Fibroblast of skin of right biceps (primary cell): ENCODE measurements around the gene CTSO.

ENCODE experiments used
- DNase-seq: peaks from one replicate; pipeline ENCODE4 v3.0.0-alpha.2; 2013

The CTSO gene

GRCh38 chr4:155953151-155954117, at the start of gene CTSO:
TSS of gene CTSO (minus strand) at chr4:155953866. CDS start at chr4:155953847, 19 bp downstream.
- peak; percentile 86 for DNase-seq

GRCh38 chr4:156000491-156000890, 46.8 kb upstream of the CTSO start:
- DNase-seq, result no peak

- no peak for DNase-seq
Measured at GRCh38 chr4:155999725-156000124, 46.1 kb upstream of the CTSO start.

GRCh38 chr4:155995069-155995468, 41.4 kb upstream of the CTSO start:
- no peak for DNase-seq

- no peak for DNase-seq
Measured at GRCh38 chr4:155984106-155984797, 30.6 kb upstream of the CTSO start.

- DNase-seq, result no peak
Measured at GRCh38 chr4:155982736-155983385, 29.2 kb upstream of the CTSO start.

- no peak for DNase-seq
Measured at GRCh38 chr4:155978810-155979209, 25.1 kb upstream of the CTSO start.

GRCh38 chr4:155975511-155975910, 21.8 kb upstream of the CTSO start:
- DNase-seq, result no peak

- no peak for DNase-seq
Measured at GRCh38 chr4:155974996-155975395, 21.3 kb upstream of the CTSO start.

GRCh38 chr4:155974476-155974749, 20.7 kb upstream of the CTSO start:
- no peak for DNase-seq

GRCh38 chr4:155973639-155974475, 20.2 kb upstream of the CTSO start:
- DNase-seq, result peak; percentile 63

GRCh38 chr4:155972098-155972497, 18.4 kb upstream of the CTSO start:
- peak; percentile 44 for DNase-seq

GRCh38 chr4:155966731-155967395, 13.2 kb upstream of the CTSO start:
- peak; percentile 56 for DNase-seq

- DNase-seq, result no peak
Measured at GRCh38 chr4:155966171-155966570, 12.5 kb upstream of the CTSO start.

GRCh38 chr4:155964016-155964891, 10.6 kb upstream of the CTSO start:
- peak; percentile 35 for DNase-seq

GRCh38 chr4:155962767-155963166, 9.1 kb upstream of the CTSO start:
- DNase-seq, result no peak

GRCh38 chr4:155961575-155961974, 7.9 kb upstream of the CTSO start:
- DNase-seq, result no peak

GRCh38 chr4:155960522-155960921, 6.9 kb upstream of the CTSO start:
- no peak for DNase-seq

GRCh38 chr4:155959417-155959816, 5.8 kb upstream of the CTSO start:
- DNase-seq, result no peak

GRCh38 chr4:155956461-155956860, 2.8 kb upstream of the CTSO start:
- DNase-seq, result no peak

- no peak for DNase-seq
Measured at GRCh38 chr4:155954939-155955338, 1.3 kb upstream of the CTSO start.
